Measurements from ENCODE around the gene TMPRSS5.

DNA sequence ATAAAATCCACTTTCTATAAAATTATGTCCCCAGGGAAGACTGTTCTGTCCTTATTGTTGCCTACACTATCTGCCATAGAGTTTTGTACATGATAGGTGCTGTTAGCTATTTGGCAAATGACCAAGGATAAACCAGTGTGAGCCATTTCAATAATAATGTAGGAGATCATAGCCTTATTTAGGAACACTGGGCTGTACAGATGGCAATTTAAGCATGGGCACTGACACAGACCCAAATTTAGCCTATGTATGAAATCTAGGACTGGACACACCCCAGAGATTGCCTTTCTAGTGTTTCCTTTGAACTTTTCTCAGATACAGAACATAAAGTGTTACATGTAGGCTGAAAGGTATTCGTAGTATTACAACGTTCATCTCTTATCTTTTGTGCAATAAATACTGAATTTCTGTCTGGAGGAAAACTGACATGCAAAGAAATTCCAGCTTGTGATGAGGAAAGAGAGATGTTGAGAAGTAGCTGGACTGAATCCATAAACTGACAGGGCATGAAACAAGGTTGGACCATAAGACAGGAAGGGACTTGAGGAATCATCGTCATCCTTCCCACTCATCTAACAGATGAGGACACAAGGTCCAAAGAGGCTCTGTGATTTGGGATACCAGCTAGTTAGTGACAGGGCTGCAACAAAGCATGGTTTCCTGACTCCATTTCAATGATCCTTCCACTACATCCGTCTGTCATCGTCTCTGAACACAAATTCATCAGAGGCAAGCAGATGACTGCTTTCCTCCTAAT is 60.3 kb downstream of the TMPRSS5 start:
- no peak for TF ChIP-seq YY1 (IDR thresholded peaks at IDR 0.05; ENCODE audit: insufficient read depth, insufficient read length)
- no peak for TF ChIP-seq SUZ12 (IDR thresholded peaks at IDR 0.05; ENCODE audit: extremely low read depth, insufficient read depth, insufficient read length)
- no peak for TF ChIP-seq ZNF274 (IDR thresholded peaks at IDR 0.05; ENCODE audit: low read depth, low read length)

All from NT2/D1 (cell line).